ENCODE data around the gene LRIG1. TPM values are rescaled to one million over a fixed set of nuclear protein-coding genes. Genes with fewer than 3 reads are reported as not detected.

The LRIG1 gene
- total RNA-seq, 2 experiments from 2014 or later = 14.7 to 17.1 TPM

DNA sequence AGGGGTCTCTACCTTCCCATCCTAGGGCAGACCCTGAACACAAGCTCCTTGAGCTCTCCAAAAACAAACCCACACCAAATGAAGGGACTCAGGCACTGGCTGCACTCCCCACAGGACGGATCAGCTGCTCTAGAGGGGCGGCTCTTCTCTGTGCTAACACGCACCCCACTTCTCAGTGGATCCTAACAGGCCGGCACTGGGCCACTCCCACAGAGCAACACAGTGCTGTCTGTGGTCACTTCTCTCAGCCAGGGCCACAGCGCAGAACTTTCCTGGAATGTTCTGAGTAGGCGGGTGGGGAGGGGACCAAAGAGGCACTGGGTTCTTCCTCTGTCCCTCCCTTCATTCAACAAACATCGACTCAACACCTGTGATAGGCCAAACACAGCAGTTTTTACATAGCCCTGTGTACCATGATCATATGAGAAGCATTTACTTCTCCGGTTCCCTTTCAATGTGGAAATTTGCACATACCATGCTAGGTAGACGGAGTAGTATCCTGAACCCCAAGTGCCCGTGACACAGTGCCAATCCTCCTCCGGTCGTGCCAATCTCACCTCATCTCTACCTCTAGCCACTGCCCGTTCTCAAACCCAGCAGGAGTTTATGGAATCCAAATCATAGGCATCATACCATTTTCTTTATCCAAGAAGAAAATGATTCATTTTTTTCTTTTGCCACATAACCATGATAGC lies 98.1 kb downstream of the LRIG1 start:
- no peaks in the 10 kb centered on the region for H3K27me3 Mint-ChIP-seq (ENCODE audit: low read depth)
- no peak overlapping the region for H3K27ac Mint-ChIP-seq
- H3K4me1 Mint-ChIP-seq (ENCODE audit: low read depth) = no peaks in the 10 kb centered on the region
- H3K36me3 Mint-ChIP-seq (ENCODE audit: low read depth) = peaks cover 4% of the 10 kb centered on the region
- ATAC-seq (no peak), DNase-seq (no peak)
- no peak overlapping the region for H3K4me3 Mint-ChIP-seq
- ChIA-PET CTCF (interaction anchor here (2.5 kb wide), 1 partner anchor 25 kb away, joined by 8 read pairs; no protein-coding TSS in a partner anchor), POLR2A (no interaction called here)
- no peaks in the 10 kb centered on the region for H3K9me3 Mint-ChIP-seq (ENCODE audit: insufficient read depth)

- CTCF ChIA-PET = interaction anchor here (2.5 kb wide), 1 partner anchor 24 kb away, joined by 8 read pairs; no protein-coding TSS in a partner anchor
- no peaks in the 10 kb centered on the region for H3K9me3 Mint-ChIP-seq (ENCODE audit: insufficient read depth)
- H3K4me1 Mint-ChIP-seq (ENCODE audit: low read depth) = no peaks in the 10 kb centered on the region
- peaks cover 6% of the 10 kb centered on the region for H3K36me3 Mint-ChIP-seq (ENCODE audit: low read depth)
- no peaks in the 10 kb centered on the region for H3K27me3 Mint-ChIP-seq (ENCODE audit: low read depth)
- ATAC-seq = no peak
- DNase-seq = no peak
- POLR2A ChIA-PET = no interaction called here
- H3K4me3 Mint-ChIP-seq = no peak overlapping the region
- H3K27ac Mint-ChIP-seq = no peak overlapping the region
Observed at GRCh38 chr3:66401675-66402491, 98.9 kb downstream of the LRIG1 start.

DNA sequence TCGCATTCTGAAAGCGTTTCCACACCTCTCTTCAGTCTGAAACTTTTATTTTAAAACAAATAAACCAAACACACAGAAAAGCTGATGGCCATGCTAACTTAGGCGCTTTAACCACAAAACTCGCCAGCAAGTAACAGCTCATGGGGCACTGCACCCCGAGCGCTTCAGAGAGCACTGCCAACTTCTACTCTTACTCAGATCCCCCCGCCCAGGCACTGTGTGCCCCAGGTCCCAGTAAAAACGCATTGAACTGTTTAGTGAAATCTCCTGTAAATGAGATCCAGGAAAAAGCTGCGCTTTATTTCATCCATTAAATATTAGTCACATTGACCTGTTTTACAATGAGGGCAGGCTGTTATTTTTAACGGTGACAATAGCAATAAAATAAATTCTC lies 99.7 kb downstream of the LRIG1 start:
- ATAC-seq (no peak), DNase-seq (no peak)
- H3K27me3 Mint-ChIP-seq (ENCODE audit: low read depth) = no peaks in the 10 kb centered on the region
- H3K4me1 Mint-ChIP-seq (ENCODE audit: low read depth) = no peaks in the 10 kb centered on the region
- no peak overlapping the region for H3K4me3 Mint-ChIP-seq
- ChIA-PET CTCF (interaction anchor here (2.5 kb wide), 1 partner anchor 23 kb away, joined by 8 read pairs; no protein-coding TSS in a partner anchor), POLR2A (no interaction called here)
- peaks cover 10% of the 10 kb centered on the region for H3K36me3 Mint-ChIP-seq (ENCODE audit: low read depth)
- H3K9me3 Mint-ChIP-seq (ENCODE audit: insufficient read depth) = no peaks in the 10 kb centered on the region
- H3K27ac Mint-ChIP-seq = no peak overlapping the region

- CTCF ChIA-PET = interaction anchor here (2.2 to 2.5 kb wide), 2 partner anchors 8 to 22 kb away, joined by 8 read pairs; no protein-coding TSS in a partner anchor
- H3K4me3 Mint-ChIP-seq = no peak overlapping the region
Observed at GRCh38 chr3:66400411-66401156, 100.2 kb downstream of the LRIG1 start.

GRCh38 chr3:66399529-66400232 lies 101.1 kb downstream of the LRIG1 start:
- peaks cover 5% of the 10 kb centered on the region for H3K4me1 Mint-ChIP-seq (ENCODE audit: low read depth)
- H3K27me3 Mint-ChIP-seq (ENCODE audit: low read depth) = no peaks in the 10 kb centered on the region
- ATAC-seq (no peak), DNase-seq (no peak)
- POLR2A ChIA-PET = no interaction called here
- no peak overlapping the region for H3K27ac Mint-ChIP-seq
- H3K9me3 Mint-ChIP-seq (ENCODE audit: insufficient read depth) = no peaks in the 10 kb centered on the region
- H3K4me3 Mint-ChIP-seq = no peak overlapping the region
- CTCF ChIA-PET = interaction anchor here (0.6 to 2.2 kb wide), 2 partner anchors 8 to 423 kb away, joined by 3 to 8 read pairs; no protein-coding TSS in a partner anchor
- peaks cover 12% of the 10 kb centered on the region for H3K36me3 Mint-ChIP-seq (ENCODE audit: low read depth)

More at GRCh38 chr3:66400411-66401156, 100.2 kb downstream of the LRIG1 start:
- Mint-ChIP-seq H3K36me3 (ENCODE audit: low read depth) (peaks cover 10% of the 10 kb centered on the region), H3K4me1 (ENCODE audit: low read depth) (no peaks in the 10 kb centered on the region), H3K27me3 (ENCODE audit: low read depth) (no peaks in the 10 kb centered on the region), H3K9me3 (ENCODE audit: insufficient read depth) (no peaks in the 10 kb centered on the region), H3K27ac (no peak overlapping the region)
- ATAC-seq = no peak
- no peak for DNase-seq
- POLR2A ChIA-PET = no interaction called here

- no peak for DNase-seq
- peak overlapping the region; percentile 51 for H3K27ac Mint-ChIP-seq
- ATAC-seq = no peak
- ChIA-PET POLR2A (no interaction called here), CTCF (interaction anchor here (2.2 kb wide), 1 partner anchor 10 kb away, joined by 8 read pairs; no protein-coding TSS in a partner anchor)
- H3K27me3 Mint-ChIP-seq (ENCODE audit: low read depth) = no peaks in the 10 kb centered on the region
- H3K9me3 Mint-ChIP-seq (ENCODE audit: insufficient read depth) = no peaks in the 10 kb centered on the region
- no peak overlapping the region for H3K4me3 Mint-ChIP-seq
- peaks cover 18% of the 10 kb centered on the region for H3K36me3 Mint-ChIP-seq (ENCODE audit: low read depth)
- peaks cover 18% of the 10 kb centered on the region for H3K4me1 Mint-ChIP-seq (ENCODE audit: low read depth)
Observed at GRCh38 chr3:66398228-66399025, 102.4 kb downstream of the LRIG1 start.

GRCh38 chr3:66397745-66398144 lies 103.1 kb downstream of the LRIG1 start:
- Mint-ChIP-seq H3K36me3 (ENCODE audit: low read depth) (peaks cover 23% of the 10 kb centered on the region), H3K27ac (peak overlapping the region; percentile 23), H3K27me3 (ENCODE audit: low read depth) (no peaks in the 10 kb centered on the region), H3K4me1 (ENCODE audit: low read depth) (peaks cover 24% of the 10 kb centered on the region), H3K4me3 (no peak overlapping the region), H3K9me3 (ENCODE audit: insufficient read depth) (no peaks in the 10 kb centered on the region)
- POLR2A ChIA-PET = interaction anchor here (0.5 kb wide), 1 partner anchor 20 kb away, joined by 5 read pairs; no protein-coding TSS in a partner anchor
- DNase-seq = no peak
- CTCF ChIA-PET = no interaction called here
- no peak for ATAC-seq

DNA sequence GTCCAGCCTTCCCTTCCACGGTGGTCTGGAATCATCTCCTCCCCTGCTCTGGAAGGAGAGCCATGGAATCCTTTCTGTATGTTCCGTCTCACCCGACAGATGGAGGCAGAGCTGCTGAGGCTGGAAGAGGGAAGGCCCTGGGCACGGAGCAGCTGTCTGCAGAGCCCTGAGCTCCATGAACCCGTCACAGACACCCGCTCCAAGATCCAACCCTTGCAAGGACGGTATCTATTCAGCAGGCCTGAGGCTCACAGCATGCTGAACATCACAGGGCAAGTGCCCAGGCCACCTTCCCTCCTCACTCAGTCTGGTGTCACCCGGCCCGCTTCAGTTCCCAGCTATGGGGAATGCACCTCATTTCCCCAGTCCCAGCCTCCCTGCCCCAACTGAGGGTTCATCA lies 103.9 kb downstream of the LRIG1 start:
- Mint-ChIP-seq H3K4me1 (ENCODE audit: low read depth) (peaks cover 29% of the 10 kb centered on the region), H3K9me3 (ENCODE audit: insufficient read depth) (no peaks in the 10 kb centered on the region), H3K36me3 (ENCODE audit: low read depth) (peaks cover 30% of the 10 kb centered on the region), H3K27me3 (ENCODE audit: low read depth) (no peaks in the 10 kb centered on the region), H3K27ac (no peak overlapping the region), H3K4me3 (no peak overlapping the region)
- CTCF ChIA-PET = no interaction called here
- DNase-seq = no peak
- POLR2A ChIA-PET = no interaction called here
- ATAC-seq = no peak

DNA sequence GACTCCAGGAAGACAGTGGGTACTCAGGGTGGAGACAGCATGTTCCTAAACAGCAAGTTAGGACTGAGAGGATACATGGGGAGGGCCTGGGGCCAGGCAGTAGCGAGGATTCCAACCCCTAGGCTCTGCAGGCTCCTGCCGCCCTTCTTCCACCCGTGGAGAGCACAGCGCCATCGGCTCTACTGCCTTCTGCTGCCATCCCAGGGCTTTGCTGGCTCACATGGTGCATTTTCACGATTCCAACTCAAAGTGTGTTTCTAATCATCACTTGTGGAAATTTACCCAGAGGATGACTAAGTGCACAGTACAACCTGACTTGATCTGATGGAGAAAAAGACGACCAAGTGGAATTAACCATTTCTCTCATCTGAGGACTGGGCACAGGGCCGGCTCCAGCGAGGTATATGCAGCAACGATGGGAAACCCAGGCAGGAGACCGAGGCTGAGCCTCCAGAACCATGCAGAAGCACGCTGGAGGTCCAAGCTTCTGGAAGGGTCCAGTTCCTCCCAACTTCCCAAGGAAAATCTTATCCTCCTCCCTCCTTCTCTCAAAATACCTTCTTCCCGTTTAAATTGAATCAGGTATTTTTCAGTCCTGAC lies 104.6 kb downstream of the LRIG1 start:
- no peaks in the 10 kb centered on the region for H3K9me3 Mint-ChIP-seq (ENCODE audit: insufficient read depth)
- peaks cover 34% of the 10 kb centered on the region for H3K36me3 Mint-ChIP-seq (ENCODE audit: low read depth)
- POLR2A ChIA-PET = no interaction called here
- ATAC-seq = no peak
- CTCF ChIA-PET = interaction anchor here (3.7 kb wide), 1 partner anchor 11 kb away, joined by 18 read pairs; no protein-coding TSS in a partner anchor
- DNase-seq = no peak
- H3K4me1 Mint-ChIP-seq (ENCODE audit: low read depth) = peaks cover 29% of the 10 kb centered on the region
- no peaks in the 10 kb centered on the region for H3K27me3 Mint-ChIP-seq (ENCODE audit: low read depth)
- H3K27ac Mint-ChIP-seq = no peak overlapping the region
- no peak overlapping the region for H3K4me3 Mint-ChIP-seq

- ChIA-PET POLR2A (no interaction called here), CTCF (interaction anchor here (3.7 kb wide), 1 partner anchor 12 kb away, joined by 18 read pairs; no protein-coding TSS in a partner anchor)
- H3K36me3 Mint-ChIP-seq (ENCODE audit: low read depth) = peaks cover 37% of the 10 kb centered on the region
- no peaks in the 10 kb centered on the region for H3K27me3 Mint-ChIP-seq (ENCODE audit: low read depth)
- no peak overlapping the region for H3K4me3 Mint-ChIP-seq
- ATAC-seq (no peak), DNase-seq (no peak)
- H3K27ac Mint-ChIP-seq = no peak overlapping the region
- H3K9me3 Mint-ChIP-seq (ENCODE audit: insufficient read depth) = no peaks in the 10 kb centered on the region
- peaks cover 29% of the 10 kb centered on the region for H3K4me1 Mint-ChIP-seq (ENCODE audit: low read depth)
Observed at GRCh38 chr3:66395635-66396034, 105.2 kb downstream of the LRIG1 start.
